ENCODE measurements around the gene DNAJB4.
"Not testable (repeated sequence)": the region's sequence is repeated elsewhere in the genome, so short reads cannot be mapped to it uniquely, and the experiment has no call there.

The DNAJB4 gene

DNA sequence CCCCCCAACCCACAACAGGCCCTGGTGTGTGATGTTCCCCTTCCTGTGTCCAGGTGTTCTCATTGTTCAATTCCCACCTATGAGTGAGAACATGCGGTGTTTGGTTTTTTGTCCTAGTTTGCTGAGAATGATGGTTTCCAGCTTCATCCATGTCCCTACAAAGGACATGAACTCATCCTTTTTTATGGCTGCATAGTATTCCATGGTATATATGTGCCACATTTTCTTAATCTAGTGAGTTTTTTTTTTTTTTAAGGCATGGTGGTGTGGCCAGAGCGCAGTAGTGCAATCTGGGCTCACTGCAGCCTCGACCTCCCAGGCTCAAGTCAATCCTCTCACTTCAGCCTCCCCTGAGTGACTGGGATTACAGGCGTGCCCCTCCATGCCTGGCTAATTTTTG, 16.4 kb downstream of the DNAJB4 start:
- not testable (repeated sequence) for H3K27me3 ChIP-seq (ENCODE audit: control insufficient read depth, insufficient read depth, low read length); H3K36me3 ChIP-seq (ENCODE audit: control insufficient read depth, insufficient read depth, low read length); H3K27ac ChIP-seq (ENCODE audit: low read depth, low read length); H3K9ac ChIP-seq (ENCODE audit: low read length); H3K4me1 ChIP-seq (ENCODE audit: control insufficient read depth, insufficient read depth, low read length); H3K4me3 ChIP-seq (ENCODE audit: low read length)

DNA sequence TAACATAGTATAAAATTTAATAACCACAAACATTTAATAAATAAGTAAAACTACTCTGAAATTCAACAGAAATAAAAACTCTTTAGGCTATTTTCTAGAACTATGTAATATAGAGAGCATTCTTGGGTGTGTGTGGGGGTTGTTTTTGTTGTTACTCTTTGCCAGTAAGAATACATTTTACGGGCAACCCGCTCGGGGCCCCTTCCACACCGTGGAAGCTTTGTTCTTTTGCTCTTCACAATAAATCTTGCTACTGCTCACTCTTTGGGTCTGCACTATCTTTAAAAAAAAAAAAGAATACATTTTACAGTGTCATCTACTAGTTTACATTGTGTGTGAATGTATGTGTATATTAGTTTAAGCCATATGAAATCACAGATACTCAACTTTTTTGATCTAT, 25.1 kb downstream of the DNAJB4 start:
- Histone ChIP-seq H3K9ac (ENCODE audit: low read length) (no peak overlapping the region), H3K27me3 (ENCODE audit: control insufficient read depth, insufficient read depth, low read length) (no peaks in the 10 kb centered on the region), H3K4me1 (ENCODE audit: control insufficient read depth, insufficient read depth, low read length) (no peaks in the 10 kb centered on the region), H3K27ac (ENCODE audit: low read depth, low read length) (no peak overlapping the region), H3K36me3 (ENCODE audit: control insufficient read depth, insufficient read depth, low read length) (no peaks in the 10 kb centered on the region), H3K4me3 (ENCODE audit: low read length) (no peak overlapping the region)

DNA sequence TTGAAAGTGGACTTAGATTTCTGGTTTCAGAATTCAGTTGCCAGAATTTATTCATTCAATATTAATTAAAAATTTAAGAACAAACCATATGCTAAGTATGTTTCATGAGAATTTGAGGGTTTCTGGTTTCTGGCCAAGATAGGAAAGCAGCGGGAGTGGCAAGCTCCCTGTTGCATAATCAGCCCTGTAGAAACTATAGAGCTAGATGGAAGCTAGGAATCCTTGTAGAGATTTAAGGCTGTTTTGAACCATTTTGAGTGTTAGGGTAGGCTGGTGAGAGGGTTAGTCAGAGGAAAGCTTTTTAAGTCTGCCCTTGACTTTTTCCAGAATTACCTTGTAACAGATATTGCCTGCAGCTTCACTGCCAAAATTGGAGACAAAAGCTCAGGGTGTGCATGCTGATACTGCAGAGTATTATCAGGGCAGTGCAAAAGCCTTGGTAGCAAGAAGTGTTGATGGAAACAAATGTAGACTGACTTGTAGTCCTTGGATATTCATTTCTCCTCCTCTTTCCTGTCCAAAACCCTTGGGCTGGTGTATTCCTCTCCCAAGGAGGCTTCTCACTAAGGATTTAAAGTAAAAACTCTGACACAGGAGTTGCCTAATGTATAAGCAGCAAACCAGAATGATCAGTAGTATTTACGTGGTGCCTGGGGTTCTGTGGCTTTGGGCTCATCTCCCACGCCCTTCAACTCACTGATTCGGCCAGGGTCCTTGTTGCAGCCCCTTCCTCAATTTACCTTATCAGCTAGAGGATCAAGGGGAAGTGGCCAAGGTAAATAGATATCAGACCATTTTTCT, 28.5 kb downstream of the DNAJB4 start:
- Histone ChIP-seq H3K27ac (ENCODE audit: low read depth, low read length) (no peak overlapping the region), H3K4me1 (ENCODE audit: control insufficient read depth, insufficient read depth, low read length) (no peaks in the 10 kb centered on the region), H3K9ac (ENCODE audit: low read length) (no peak overlapping the region), H3K27me3 (ENCODE audit: control insufficient read depth, insufficient read depth, low read length) (no peaks in the 10 kb centered on the region), H3K4me3 (ENCODE audit: low read length) (no peak overlapping the region), H3K36me3 (ENCODE audit: control insufficient read depth, insufficient read depth, low read length) (no peaks in the 10 kb centered on the region)

DNA sequence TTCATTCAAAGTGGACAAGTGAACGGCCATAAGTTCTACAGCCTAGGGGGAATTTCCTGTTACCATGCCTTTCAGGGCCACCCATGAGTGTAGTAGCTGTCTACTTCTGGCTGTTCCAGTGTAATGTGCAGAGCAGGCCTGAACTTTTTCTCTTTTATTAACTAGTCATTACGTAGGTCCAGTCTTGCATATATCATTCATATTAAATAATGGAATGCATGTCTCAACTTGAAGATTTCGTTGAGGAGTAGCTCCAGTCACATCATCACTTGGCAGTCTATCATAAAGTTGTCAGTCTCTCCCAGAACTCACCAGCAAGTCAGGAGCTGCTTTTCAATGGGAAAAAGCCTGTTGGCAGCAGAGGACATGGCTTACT, 29.0 kb downstream of the DNAJB4 start:
- Histone ChIP-seq H3K27ac (ENCODE audit: low read depth, low read length) (no peak overlapping the region), H3K4me1 (ENCODE audit: control insufficient read depth, insufficient read depth, low read length) (peaks cover 2% of the 10 kb centered on the region), H3K36me3 (ENCODE audit: control insufficient read depth, insufficient read depth, low read length) (no peaks in the 10 kb centered on the region), H3K9ac (ENCODE audit: low read length) (no peak overlapping the region), H3K4me3 (ENCODE audit: low read length) (no peak overlapping the region), H3K27me3 (ENCODE audit: control insufficient read depth, insufficient read depth, low read length) (no peaks in the 10 kb centered on the region)

DNA sequence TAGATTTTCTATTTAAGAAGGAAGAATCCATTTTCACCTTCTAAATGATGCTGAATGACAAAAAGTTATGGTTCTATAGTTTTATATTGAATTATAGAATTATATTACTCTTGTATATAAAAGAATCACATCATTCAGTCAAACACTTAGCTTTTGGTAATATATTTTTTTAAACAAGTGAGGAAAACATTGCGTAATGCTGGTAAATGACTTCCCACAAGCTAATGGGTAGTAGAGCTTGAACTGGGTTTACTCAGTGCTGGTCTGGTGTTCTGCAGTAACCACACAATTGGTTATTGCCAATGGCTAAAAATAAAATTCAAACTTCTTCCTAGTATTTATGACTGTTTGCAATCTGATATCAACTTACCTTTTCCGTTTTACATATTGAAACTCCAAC, 30.4 kb downstream of the DNAJB4 start:
- H3K9ac ChIP-seq (ENCODE audit: low read length): no peak overlapping the region
- no peak overlapping the region for H3K27ac ChIP-seq (ENCODE audit: low read depth, low read length)
- H3K27me3 ChIP-seq (ENCODE audit: control insufficient read depth, insufficient read depth, low read length): no peaks in the 10 kb centered on the region
- no peak overlapping the region for H3K4me3 ChIP-seq (ENCODE audit: low read length)
- peaks cover 2% of the 10 kb centered on the region for H3K4me1 ChIP-seq (ENCODE audit: control insufficient read depth, insufficient read depth, low read length)
- H3K36me3 ChIP-seq (ENCODE audit: control insufficient read depth, insufficient read depth, low read length): no peaks in the 10 kb centered on the region

DNA sequence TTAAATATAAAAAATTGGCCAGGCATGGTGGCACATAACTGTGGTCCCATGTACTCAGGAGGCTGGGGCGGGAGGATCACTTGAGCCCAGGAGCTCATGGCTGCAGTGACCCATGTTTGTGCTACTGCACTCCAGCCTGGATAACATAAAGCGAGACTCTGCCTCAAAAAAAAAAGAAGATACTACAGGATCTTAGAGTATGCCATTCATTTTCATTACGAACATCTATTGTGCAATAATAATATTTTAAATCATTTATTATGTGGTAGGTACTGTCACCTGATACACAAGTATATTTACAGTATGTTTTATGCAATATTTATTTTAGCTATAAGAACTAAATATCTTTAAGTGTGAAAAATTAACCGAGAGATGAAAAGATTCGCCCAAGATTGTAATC, 31.7 kb downstream of the DNAJB4 start:
- Histone ChIP-seq H3K27ac (ENCODE audit: low read depth, low read length) (no peak overlapping the region), H3K9ac (ENCODE audit: low read length) (no peak overlapping the region), H3K4me3 (ENCODE audit: low read length) (no peak overlapping the region), H3K36me3 (ENCODE audit: control insufficient read depth, insufficient read depth, low read length) (no peaks in the 10 kb centered on the region), H3K4me1 (ENCODE audit: control insufficient read depth, insufficient read depth, low read length) (peaks cover 2% of the 10 kb centered on the region), H3K27me3 (ENCODE audit: control insufficient read depth, insufficient read depth, low read length) (no peaks in the 10 kb centered on the region)

DNA sequence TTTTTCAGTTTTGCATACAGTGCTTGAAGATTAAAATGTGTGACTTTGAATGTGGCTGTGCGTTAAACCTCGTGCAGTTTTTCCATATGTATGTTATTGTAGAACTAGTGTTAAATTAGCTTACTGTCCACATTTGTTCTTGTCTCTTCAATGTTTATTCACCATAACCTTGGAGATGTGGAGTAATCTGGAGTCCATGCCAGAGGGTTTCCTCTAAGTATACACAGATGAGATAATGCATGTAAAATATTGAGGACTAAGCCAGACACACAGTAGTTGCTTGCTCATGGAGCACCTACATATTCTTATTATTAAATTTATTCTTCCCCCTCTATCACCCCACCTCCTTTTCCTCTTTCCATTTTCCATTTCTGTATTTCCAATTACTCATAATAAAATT, 33.3 kb downstream of the DNAJB4 start:
- Histone ChIP-seq H3K9ac (ENCODE audit: low read length) (no peak overlapping the region), H3K4me1 (ENCODE audit: control insufficient read depth, insufficient read depth, low read length) (peaks cover 2% of the 10 kb centered on the region), H3K27ac (ENCODE audit: low read depth, low read length) (peak overlapping the region; percentile 4), H3K27me3 (ENCODE audit: control insufficient read depth, insufficient read depth, low read length) (no peaks in the 10 kb centered on the region), H3K4me3 (ENCODE audit: low read length) (no peak overlapping the region), H3K36me3 (ENCODE audit: control insufficient read depth, insufficient read depth, low read length) (no peaks in the 10 kb centered on the region)

DNA sequence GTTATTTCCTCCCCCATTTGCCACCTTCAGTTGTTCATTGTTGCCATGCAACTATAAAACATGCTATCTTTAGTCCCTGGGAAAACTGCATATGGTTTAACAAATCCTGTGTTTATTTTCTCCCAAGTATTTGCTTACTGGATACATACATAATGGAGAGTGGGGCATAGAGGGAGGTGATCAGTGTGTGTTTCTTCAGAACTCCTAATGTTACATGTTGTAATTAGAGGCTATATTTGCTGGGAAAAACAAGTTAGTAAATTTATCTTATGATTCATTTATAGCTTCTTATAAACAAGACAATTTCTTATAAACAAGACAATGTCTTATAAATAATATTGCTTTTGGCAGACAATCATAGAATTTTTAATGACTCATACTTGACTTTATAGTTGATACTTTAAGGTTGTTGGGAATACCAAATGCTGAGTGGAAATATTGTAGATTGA, 33.8 kb downstream of the DNAJB4 start:
- Histone ChIP-seq H3K36me3 (ENCODE audit: control insufficient read depth, insufficient read depth, low read length) (no peaks in the 10 kb centered on the region), H3K9ac (ENCODE audit: low read length) (no peak overlapping the region), H3K27me3 (ENCODE audit: control insufficient read depth, insufficient read depth, low read length) (no peaks in the 10 kb centered on the region), H3K4me3 (ENCODE audit: low read length) (no peak overlapping the region), H3K4me1 (ENCODE audit: control insufficient read depth, insufficient read depth, low read length) (peaks cover 2% of the 10 kb centered on the region), H3K27ac (ENCODE audit: low read depth, low read length) (peak overlapping the region; percentile 4)

DNA sequence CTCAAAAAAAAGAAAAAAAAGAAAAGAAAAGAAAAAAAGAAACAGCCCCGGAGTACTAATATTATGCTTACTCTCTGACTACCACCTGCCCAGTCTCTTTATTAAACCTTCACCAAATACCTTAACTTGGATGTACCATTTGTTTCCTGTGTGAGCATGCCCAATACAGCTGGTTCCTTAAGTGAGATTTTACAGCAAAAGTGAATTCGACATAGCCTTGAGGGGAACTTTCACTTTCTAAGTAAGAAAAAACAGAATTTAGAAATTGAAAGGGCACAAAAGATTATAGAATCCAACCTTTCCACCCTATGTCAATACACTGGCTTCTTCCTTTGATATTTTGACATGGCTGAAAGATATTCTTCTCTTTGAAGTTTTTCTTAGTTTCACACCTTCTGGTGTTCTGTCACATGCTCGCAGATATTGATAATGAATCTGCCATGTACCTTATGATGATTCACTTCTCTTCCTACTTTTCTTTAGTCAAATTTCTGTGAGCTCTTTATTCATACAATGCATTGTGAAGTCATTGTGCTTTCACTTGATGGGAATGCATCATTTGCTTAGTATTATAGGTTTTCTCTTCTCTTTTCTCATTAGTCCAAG, 35.8 kb downstream of the DNAJB4 start:
- Histone ChIP-seq H3K4me3 (ENCODE audit: low read length) (no peak overlapping the region), H3K36me3 (ENCODE audit: control insufficient read depth, insufficient read depth, low read length) (no peaks in the 10 kb centered on the region), H3K4me1 (ENCODE audit: control insufficient read depth, insufficient read depth, low read length) (peaks cover 2% of the 10 kb centered on the region), H3K9ac (ENCODE audit: low read length) (no peak overlapping the region), H3K27me3 (ENCODE audit: control insufficient read depth, insufficient read depth, low read length) (no peaks in the 10 kb centered on the region), H3K27ac (ENCODE audit: low read depth, low read length) (no peak overlapping the region)

DNA sequence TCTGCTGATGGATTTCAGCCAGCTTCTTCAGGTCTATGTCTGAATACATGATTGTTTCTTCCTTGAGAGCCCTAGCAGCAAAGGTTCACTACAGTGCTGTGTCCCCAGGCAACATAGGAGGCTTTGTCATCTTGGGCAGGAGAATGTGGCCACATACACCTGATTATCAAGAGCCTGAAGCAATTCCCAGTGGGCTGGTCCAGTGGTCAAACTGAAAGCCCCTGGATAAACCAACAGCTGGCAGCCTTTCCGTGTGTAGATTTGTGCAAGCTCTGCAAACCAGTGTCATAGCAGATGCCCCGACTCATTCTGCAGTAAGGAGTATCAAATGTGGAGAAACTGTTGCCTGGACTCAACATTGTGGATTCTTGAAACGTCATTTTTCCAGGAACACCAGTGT, 38.7 kb downstream of the DNAJB4 start:
- Histone ChIP-seq H3K27me3 (ENCODE audit: control insufficient read depth, insufficient read depth, low read length) (no peaks in the 10 kb centered on the region), H3K36me3 (ENCODE audit: control insufficient read depth, insufficient read depth, low read length) (no peaks in the 10 kb centered on the region), H3K9ac (ENCODE audit: low read length) (no peak overlapping the region), H3K4me1 (ENCODE audit: control insufficient read depth, insufficient read depth, low read length) (peaks cover 1% of the 10 kb centered on the region), H3K27ac (ENCODE audit: low read depth, low read length) (no peak overlapping the region), H3K4me3 (ENCODE audit: low read length) (no peak overlapping the region)

DNA sequence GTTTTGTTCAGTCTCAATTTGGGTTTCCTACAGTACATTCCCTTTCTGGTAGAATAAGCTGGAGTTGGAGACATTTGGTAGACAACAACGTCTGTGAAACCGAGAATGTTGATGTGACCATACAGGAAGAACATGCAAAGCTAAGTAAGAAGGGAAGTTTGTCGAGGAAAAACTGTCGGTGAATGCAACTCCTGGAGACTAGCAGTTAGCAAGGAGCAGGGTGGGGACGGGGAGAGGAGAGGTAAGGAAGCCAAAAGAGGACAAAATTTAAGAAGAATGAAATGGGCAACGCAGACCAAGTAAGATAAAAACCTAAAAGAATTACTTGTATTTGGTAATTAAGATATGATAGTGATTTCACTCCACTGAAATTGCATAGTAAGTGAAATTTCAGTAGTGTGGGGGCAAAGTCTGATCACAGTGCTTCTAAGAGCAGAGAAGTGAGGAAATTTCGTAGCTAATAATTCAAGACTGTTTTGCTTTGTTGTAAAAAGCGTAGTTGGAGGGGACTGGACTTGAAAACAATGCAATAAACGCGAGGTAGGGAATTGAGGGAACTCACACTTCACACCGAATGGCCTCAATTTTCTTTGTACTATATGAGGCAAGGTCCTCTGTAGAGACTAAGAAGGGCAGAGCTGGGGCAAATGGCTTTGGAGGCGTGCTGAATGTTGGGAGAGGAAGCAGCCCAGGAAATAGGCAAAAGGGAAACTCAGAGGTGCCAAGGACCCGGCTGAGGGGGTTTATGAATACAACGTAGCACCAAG, 40.2 kb downstream of the DNAJB4 start:
- Histone ChIP-seq H3K27ac (ENCODE audit: low read depth, low read length) (no peak overlapping the region), H3K9ac (ENCODE audit: low read length) (no peak overlapping the region), H3K36me3 (ENCODE audit: control insufficient read depth, insufficient read depth, low read length) (no peaks in the 10 kb centered on the region), H3K4me1 (ENCODE audit: control insufficient read depth, insufficient read depth, low read length) (no peaks in the 10 kb centered on the region), H3K27me3 (ENCODE audit: control insufficient read depth, insufficient read depth, low read length) (no peaks in the 10 kb centered on the region), H3K4me3 (ENCODE audit: low read length) (peak overlapping the region; percentile 70)

DNA sequence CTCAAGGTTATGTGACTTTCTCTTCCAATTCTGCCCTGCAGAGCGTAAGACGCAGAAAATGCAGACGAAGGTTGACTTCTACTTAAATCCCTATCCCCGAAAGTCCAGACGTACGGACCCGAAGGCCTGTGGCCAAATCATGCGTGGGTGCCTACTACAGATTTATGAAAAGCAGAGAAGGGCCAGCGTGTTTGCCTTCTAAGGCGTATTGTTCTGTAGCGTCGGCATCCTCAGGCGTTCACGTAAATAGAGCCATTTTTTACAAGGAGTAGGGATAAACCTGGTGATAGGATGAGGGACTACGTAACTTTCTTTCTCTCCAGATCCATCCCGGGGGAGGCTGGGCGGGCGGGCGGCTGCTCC, 40.8 kb downstream of the DNAJB4 start:
- H3K27ac ChIP-seq (ENCODE audit: low read depth, low read length): no peak overlapping the region
- H3K9ac ChIP-seq (ENCODE audit: low read length): peak overlapping the region; percentile 12
- H3K4me1 ChIP-seq (ENCODE audit: control insufficient read depth, insufficient read depth, low read length): no peaks in the 10 kb centered on the region

More for the DNA sequence above, 40.8 kb downstream of the DNAJB4 start:
- peak overlapping the region; percentile 70 for H3K4me3 ChIP-seq (ENCODE audit: low read length)
- H3K27me3 ChIP-seq (ENCODE audit: control insufficient read depth, insufficient read depth, low read length): no peaks in the 10 kb centered on the region
- no peaks in the 10 kb centered on the region for H3K36me3 ChIP-seq (ENCODE audit: control insufficient read depth, insufficient read depth, low read length)
